Activated gamma-delta T cell treated with Interleukin-2 at 50 U/mL for 16 hours (primary cell): ENCODE measurements around the gene WFDC10A.
"Not testable (repeated sequence)": the region's sequence is repeated elsewhere in the genome, so short reads cannot be mapped to it uniquely, and the experiment has no call there.

Source experiments
- DNase-seq: peaks from one replicate; pipeline ENCODE4 v3.0.0-alpha.2; 2020

Gene WFDC10A

DNA sequence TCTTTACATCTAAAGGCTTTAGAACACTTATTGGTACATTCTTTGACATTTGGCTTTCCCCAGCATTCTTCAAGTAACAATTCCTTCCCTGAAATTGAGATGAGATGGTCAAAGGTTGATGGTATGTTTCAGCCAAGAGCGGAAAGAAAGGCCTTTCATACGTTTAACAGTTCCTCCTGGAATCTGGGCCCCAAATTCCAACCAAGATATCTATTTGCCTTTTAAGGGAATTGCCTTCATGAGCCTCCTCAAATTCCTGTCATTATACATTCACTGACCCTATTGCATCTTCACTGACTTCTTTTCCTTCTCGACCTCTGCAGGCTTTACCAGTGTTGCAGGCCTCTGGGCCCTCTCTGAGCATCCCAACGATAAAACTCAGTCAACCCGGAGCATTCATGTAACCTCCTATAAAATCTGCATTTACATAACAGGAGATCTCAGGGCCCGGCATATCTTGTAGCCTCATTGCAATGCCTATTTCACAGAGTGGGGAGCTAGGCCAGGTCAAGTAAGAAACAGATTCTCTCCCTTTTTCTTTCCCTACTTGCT is 19.8 kb downstream of the WFDC10A start:
- DNase-seq: no peak

DNA sequence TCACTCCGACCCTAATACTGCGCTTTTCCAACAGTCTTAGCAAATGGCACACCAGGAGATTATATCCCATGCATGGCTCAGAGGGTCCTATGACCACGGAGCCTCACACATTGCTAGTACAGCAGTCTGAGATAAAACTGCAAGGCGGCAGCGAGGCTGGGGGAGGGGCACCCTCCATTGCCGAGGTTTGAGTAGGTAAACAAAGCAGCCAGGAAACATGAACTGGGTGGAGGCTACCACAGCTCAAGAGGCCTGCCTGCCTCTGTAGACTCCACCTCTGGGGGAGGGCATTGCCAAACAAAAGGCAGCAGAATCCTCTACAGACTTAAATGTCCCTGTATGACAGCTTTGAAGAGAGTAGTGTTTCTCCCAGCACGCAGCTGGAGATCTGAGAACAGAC is 22.2 kb downstream of the WFDC10A start:
- DNase-seq: not testable (repeated sequence)

DNA sequence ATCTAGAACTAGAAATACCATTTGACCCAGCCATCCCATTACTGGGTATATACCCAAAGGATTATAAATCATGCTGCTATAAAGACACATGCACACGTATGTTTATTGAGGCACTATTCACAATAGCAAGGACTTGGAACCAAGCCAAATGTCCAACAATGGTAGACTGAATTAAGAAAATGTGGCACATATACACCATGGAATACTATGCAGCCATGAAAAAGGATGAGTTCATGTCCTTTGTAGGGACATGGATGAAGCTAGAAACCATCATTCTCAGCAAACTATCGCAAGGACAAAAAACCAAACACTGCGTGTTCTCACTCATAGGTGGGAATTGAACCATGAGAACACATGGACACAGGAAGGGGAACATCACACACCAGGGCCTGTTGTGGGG is 27.5 kb downstream of the WFDC10A start:
- not testable (repeated sequence) for DNase-seq

DNA sequence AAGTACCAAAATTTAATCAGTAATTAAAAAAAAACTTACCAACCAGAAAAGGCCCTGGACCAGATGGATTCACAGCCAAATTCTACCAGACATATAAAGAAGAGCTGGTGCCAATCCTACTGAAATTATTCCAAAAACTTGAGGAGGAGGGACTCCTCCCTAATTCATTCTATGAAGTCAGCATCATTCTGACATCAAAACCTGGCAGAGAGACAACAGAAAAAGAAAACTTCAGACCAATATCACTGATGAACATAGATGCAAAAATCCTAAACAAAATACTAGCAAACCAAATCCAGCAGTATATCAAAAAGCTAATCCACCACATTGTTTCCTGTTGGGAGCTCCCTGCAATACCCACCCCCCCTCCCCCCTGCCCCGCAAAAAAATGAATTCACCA is 40.6 kb downstream of the WFDC10A start, which contains the start of gene WFDC11:
WFDC11 (minus strand) TSS at position 101 of the 400 bp plus-strand sequence. CDS start 19,639 bp downstream, outside the sequence.
- DNase-seq: no peak

DNA sequence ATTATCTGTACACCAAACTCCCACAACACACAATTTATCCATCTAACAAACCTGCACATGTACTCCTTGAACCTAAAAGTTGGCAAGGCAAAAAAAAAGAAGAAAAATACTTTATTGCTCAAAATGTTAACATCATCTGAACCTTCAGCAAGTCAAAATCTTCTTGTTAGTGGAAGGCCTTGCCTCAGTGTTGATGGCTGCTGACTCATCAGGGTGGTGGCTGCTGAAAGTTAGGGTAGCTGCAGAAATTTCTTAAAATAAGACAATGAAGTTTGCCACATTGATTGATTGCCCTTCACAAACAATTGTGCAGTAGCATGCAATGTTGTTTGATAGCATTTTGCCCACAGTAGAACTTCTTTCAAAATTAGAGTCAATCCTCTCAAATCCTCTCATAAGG is 43.2 kb downstream of the WFDC10A start:
- no peak for DNase-seq

DNA sequence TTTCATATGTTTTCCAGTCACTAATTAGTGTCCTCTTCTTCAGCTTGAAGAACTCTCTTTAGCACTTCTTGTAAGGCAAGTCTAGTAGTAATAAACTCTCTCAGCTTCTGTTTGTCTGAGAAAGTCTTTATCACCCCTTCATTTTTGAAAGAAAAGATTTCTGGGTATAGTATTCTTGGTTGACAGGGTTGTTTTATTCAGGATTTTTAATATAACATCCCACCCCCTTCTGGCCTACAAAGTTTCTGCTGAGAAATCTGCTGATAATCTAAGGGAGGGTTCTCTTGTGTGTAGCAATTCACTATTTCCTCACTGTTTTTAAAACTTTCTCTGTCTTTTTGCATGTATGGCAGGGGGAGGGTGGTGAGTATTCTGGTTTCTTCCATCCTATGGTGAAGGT is 50.1 kb downstream of the WFDC10A start:
- no peak for DNase-seq
